ENCODE results near the gene USP11. TPM values are rescaled to one million over a fixed set of nuclear protein-coding genes. Genes with fewer than 3 reads are reported as not detected.

The USP11 gene
- total RNA-seq, 2 donors from 2014 or later, result 113 to 214 TPM

GRCh38 chrX:47232197-47232802 is 509 bp upstream of the USP11 start:
- H3K4me3 Mint-ChIP-seq, result peak overlapping the region; percentile 84
- Histone ChIP-seq H3K4me3 (ENCODE audit: low read length) (peak overlapping the region; percentile 90), H3K36me3 (ENCODE audit: control insufficient read depth, insufficient read depth, low read length) (peaks cover 10% of the 10 kb centered on the region), H3K9ac (ENCODE audit: extremely low read depth, low read length, poor library complexity, severe bottlenecking) (peak overlapping the region; percentile 98), H3K9me3 (ENCODE audit: control insufficient read depth, low read length) (no peaks in the 10 kb centered on the region), H3K4me1 (ENCODE audit: control insufficient read depth, insufficient read depth, low read length) (no peaks in the 10 kb centered on the region), H3K27ac (ENCODE audit: low read depth, low read length) (peak overlapping the region; percentile 97), H3K27me3 (ENCODE audit: control insufficient read depth, insufficient read depth, low read length, poor library complexity, severe bottlenecking) (no peaks in the 10 kb centered on the region)
- DNase-seq, result no peak
- no peaks in the 10 kb centered on the region for H3K27me3 Mint-ChIP-seq (ENCODE audit: insufficient read depth)
- 64 to 100% methylated on average over 2 to 8 of the region's 8 CpGs for WGBS, 2 experiments (ENCODE audit: insufficient coverage in 1 of 2, insufficient read length in 1 of 2)
- TF ChIP-seq, protein P1, sequence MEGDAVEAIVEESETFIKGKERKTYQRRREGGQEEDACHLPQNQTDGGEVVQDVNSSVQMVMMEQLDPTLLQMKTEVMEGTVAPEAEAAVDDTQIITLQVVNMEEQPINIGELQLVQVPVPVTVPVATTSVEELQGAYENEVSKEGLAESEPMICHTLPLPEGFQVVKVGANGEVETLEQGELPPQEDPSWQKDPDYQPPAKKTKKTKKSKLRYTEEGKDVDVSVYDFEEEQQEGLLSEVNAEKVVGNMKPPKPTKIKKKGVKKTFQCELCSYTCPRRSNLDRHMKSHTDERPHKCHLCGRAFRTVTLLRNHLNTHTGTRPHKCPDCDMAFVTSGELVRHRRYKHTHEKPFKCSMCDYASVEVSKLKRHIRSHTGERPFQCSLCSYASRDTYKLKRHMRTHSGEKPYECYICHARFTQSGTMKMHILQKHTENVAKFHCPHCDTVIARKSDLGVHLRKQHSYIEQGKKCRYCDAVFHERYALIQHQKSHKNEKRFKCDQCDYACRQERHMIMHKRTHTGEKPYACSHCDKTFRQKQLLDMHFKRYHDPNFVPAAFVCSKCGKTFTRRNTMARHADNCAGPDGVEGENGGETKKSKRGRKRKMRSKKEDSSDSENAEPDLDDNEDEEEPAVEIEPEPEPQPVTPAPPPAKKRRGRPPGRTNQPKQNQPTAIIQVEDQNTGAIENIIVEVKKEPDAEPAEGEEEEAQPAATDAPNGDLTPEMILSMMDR (conservative IDR thresholded peaks at IDR 0.05), result no peak
- H3K36me3 Mint-ChIP-seq (ENCODE audit: low read depth), result peaks cover 27% of the 10 kb centered on the region
- no peaks in the 10 kb centered on the region for H3K9me3 Mint-ChIP-seq
- peaks cover 13% of the 10 kb centered on the region for H3K4me1 Mint-ChIP-seq
- H3K27ac Mint-ChIP-seq, result peak overlapping the region; percentile 100

DNA sequence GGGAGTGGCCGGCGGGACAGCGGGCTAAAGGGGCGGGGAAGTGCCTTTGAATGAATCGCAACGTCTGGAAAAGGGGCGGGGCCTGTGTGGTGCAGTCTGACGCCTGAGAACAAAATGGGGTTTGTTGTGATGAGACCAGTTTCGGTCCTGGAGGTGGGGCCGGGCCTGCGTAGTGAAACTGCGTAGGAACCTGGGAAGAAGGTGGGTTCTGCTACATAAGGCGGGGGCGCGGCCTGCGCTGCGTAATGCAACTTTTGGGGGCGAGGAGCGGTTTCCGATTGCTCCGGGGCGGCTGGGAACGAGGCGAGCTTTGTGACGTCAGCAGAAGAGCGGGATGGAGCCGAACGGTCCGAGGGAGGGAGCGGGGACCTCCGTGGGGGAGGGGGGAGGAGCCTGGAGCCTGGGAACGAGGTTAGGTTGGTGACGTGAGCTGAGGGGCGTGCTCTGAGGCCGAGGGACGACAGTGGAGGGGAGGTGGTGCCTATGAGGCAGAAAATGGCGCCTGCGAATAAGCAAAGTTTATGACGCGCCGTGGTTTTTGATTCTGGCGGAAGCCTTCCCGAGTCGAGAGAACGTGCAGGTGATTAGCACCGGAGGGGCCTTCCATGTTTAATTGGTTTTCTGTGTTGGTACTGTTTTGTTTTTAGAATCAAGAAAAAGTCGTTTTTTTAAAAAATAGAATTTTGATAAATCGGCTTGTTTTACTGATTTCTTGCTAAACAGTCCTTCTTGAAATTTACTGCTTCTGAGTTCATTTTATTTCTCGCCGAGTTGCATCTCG is 714 bp downstream of the USP11 start:
- Mint-ChIP-seq H3K4me1 (peaks cover 14% of the 10 kb centered on the region), H3K27me3 (ENCODE audit: insufficient read depth) (no peaks in the 10 kb centered on the region), H3K9me3 (no peaks in the 10 kb centered on the region), H3K36me3 (ENCODE audit: low read depth) (peaks cover 18% of the 10 kb centered on the region), H3K27ac (peak overlapping the region; percentile 100), H3K4me3 (peak overlapping the region; percentile 84)
- TF ChIP-seq, protein P1 (conservative IDR thresholded peaks at IDR 0.05), result no peak
- H3K27ac ChIP-seq (ENCODE audit: low read depth, low read length), result peak overlapping the region; percentile 97
- H3K4me3 ChIP-seq (ENCODE audit: low read length), result peak overlapping the region; percentile 90
- H3K9ac ChIP-seq (ENCODE audit: extremely low read depth, low read length, poor library complexity, severe bottlenecking), result peak overlapping the region; percentile 98
- peak; percentile 99 for DNase-seq
- H3K36me3 ChIP-seq (ENCODE audit: control insufficient read depth, insufficient read depth, low read length), result peaks cover under 1% of the 10 kb centered on the region
- no peaks in the 10 kb centered on the region for H3K4me1 ChIP-seq (ENCODE audit: control insufficient read depth, insufficient read depth, low read length)
- H3K27me3 ChIP-seq (ENCODE audit: control insufficient read depth, insufficient read depth, low read length, poor library complexity, severe bottlenecking), result no peaks in the 10 kb centered on the region
- H3K9me3 ChIP-seq (ENCODE audit: control insufficient read depth, low read length), result no peaks in the 10 kb centered on the region
- 0 to 1% methylated on average over 1 to 33 of the region's 51 CpGs for WGBS, 2 experiments (ENCODE audit: insufficient coverage in 1 of 2, insufficient read length in 1 of 2)

DNA sequence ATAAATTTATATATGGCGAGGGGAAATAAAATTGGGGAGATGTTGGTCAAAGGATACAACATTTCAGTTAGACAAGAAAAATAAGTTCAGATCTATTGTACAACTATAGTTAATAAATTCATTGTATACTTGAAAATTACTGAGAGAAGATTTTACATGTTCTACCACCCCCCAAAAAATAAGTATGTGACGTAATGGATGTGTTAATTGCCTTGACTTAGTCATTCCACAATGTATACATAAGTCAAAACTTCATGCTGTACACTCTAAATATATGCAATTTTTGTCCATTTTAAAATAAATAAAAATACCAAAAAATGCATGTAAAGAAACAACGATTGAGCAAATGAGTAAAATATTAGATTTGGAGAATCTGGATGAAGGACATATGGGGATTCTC is 1.8 kb downstream of the USP11 start:
- Histone ChIP-seq H3K4me1 (ENCODE audit: control insufficient read depth, insufficient read depth, low read length) (no peaks in the 10 kb centered on the region), H3K36me3 (ENCODE audit: control insufficient read depth, insufficient read depth, low read length) (peaks cover 4% of the 10 kb centered on the region), H3K9ac (ENCODE audit: extremely low read depth, low read length, poor library complexity, severe bottlenecking) (peak overlapping the region; percentile 98), H3K27ac (ENCODE audit: low read depth, low read length) (no peak overlapping the region), H3K27me3 (ENCODE audit: control insufficient read depth, insufficient read depth, low read length, poor library complexity, severe bottlenecking) (no peaks in the 10 kb centered on the region), H3K9me3 (ENCODE audit: control insufficient read depth, low read length) (no peaks in the 10 kb centered on the region), H3K4me3 (ENCODE audit: low read length) (peak overlapping the region; percentile 90)
- no peaks in the 10 kb centered on the region for H3K27me3 Mint-ChIP-seq (ENCODE audit: insufficient read depth)
- TF ChIP-seq, protein P1 (conservative IDR thresholded peaks at IDR 0.05), result no peak
- H3K4me1 Mint-ChIP-seq, result peaks cover 19% of the 10 kb centered on the region
- peaks cover 17% of the 10 kb centered on the region for H3K36me3 Mint-ChIP-seq (ENCODE audit: low read depth)
- no CpG with 5 or more reads among the region's 3 CpGs for WGBS, 2 experiments (ENCODE audit: insufficient coverage in 1 of 2, insufficient read length in 1 of 2)
- no peaks in the 10 kb centered on the region for H3K9me3 Mint-ChIP-seq
- no peak for DNase-seq
- peak overlapping the region; percentile 100 for H3K27ac Mint-ChIP-seq
- peak overlapping the region; percentile 84 for H3K4me3 Mint-ChIP-seq

All from endodermal cell (in vitro differentiated cells).